ENCODE data around the gene SPAM1.

SPAM1 gene

GRCh38 chr7:123936388-123936787 is 11.3 kb downstream of the SPAM1 start:
- 100% methylated on average over 1 of the region's 2 CpGs; no CpG with 5 or more reads in 1 of the 2 donors for WGBS, 2 donors (ENCODE audit: extremely low coverage in 2 of 2, insufficient read length in 2 of 2, insufficient replicate concordance in 1 of 2)
- Histone ChIP-seq H3K18ac (ENCODE audit: low read length) (no peak overlapping the region), H3K4me1 (ENCODE audit: control insufficient read depth in 2 of 2, insufficient read depth in 1 of 2, low read depth in 1 of 2, low read length in 2 of 2) (no peaks in the 10 kb centered on the region), H3K4me3 (ENCODE audit: low read length in 2 of 2) (no peak overlapping the region), H3K79me1 (ENCODE audit: low read depth, low read length) (no peaks in the 10 kb centered on the region), H3K4me2 (ENCODE audit: insufficient read depth, low read length, poor library complexity, severe bottlenecking) (no peak overlapping the region), H4K8ac (ENCODE audit: low read depth, low read length) (no peak overlapping the region), H3K14ac (ENCODE audit: low read length) (no peak overlapping the region), H3K9me3 (replicated peaks in 1 of 2; ENCODE audit: control insufficient read depth in 2 of 2, insufficient read depth in 1 of 2, low read depth in 1 of 2, low read length in 2 of 2) (no peaks in the 10 kb centered on the region), H3K27me3 (ENCODE audit: control insufficient read depth in 3 of 3, insufficient read depth in 3 of 3, low read depth in 1 of 3, low read length in 3 of 3) (no peaks in the 10 kb centered on the region), H3K27ac (replicated peaks; ENCODE audit: low read length) (no peak overlapping the region), H2AFZ (ENCODE audit: low read length) (no peak overlapping the region), H3K23ac (ENCODE audit: low read depth, low read length, poor library complexity) (no peak overlapping the region), H2BK12ac (ENCODE audit: low read length) (no peak overlapping the region), H3K36me3 (replicated peaks in 1 of 2; ENCODE audit: control insufficient read depth in 2 of 2, insufficient read depth in 2 of 2, low read length in 2 of 2) (no peaks in the 10 kb centered on the region), H2AK5ac (ENCODE audit: low read depth, low read length) (no peak overlapping the region), H3K4ac (ENCODE audit: low read length) (no peak overlapping the region), H2BK5ac (ENCODE audit: low read length) (no peak overlapping the region), H3K9ac (ENCODE audit: low read depth, low read length, poor library complexity) (no peak overlapping the region), H4K91ac (ENCODE audit: low read depth, low read length, poor library complexity) (no peak overlapping the region), H2BK120ac (ENCODE audit: low read depth, low read length) (no peak overlapping the region), H2BK15ac (ENCODE audit: low read length) (no peak overlapping the region)
- DNase-seq (ENCODE audit: low spot score): no peak

- Histone ChIP-seq H4K8ac (ENCODE audit: low read depth, low read length) (no peak overlapping the region), H3K9ac (ENCODE audit: low read depth, low read length, poor library complexity) (no peak overlapping the region), H3K18ac (ENCODE audit: low read length) (no peak overlapping the region), H2BK120ac (ENCODE audit: low read depth, low read length) (no peak overlapping the region), H3K9me3 (replicated peaks in 1 of 2; ENCODE audit: control insufficient read depth in 2 of 2, insufficient read depth in 1 of 2, low read depth in 1 of 2, low read length in 2 of 2) (no peaks in the 10 kb centered on the region), H3K4ac (ENCODE audit: low read length) (no peak overlapping the region), H3K4me3 (ENCODE audit: low read length in 2 of 2) (no peak overlapping the region), H3K36me3 (replicated peaks in 1 of 2; ENCODE audit: control insufficient read depth in 2 of 2, insufficient read depth in 2 of 2, low read length in 2 of 2) (no peaks in the 10 kb centered on the region), H2AK5ac (ENCODE audit: low read depth, low read length) (no peak overlapping the region), H3K4me1 (ENCODE audit: control insufficient read depth in 2 of 2, insufficient read depth in 1 of 2, low read depth in 1 of 2, low read length in 2 of 2) (peaks cover 0 to 9% of the 10 kb centered on the region in 2 donors), H3K27ac (replicated peaks; ENCODE audit: low read length) (no peak overlapping the region), H2BK15ac (ENCODE audit: low read length) (no peak overlapping the region), H2AFZ (ENCODE audit: low read length) (no peak overlapping the region), H2BK12ac (ENCODE audit: low read length) (no peak overlapping the region), H2BK5ac (ENCODE audit: low read length) (no peak overlapping the region), H3K27me3 (ENCODE audit: control insufficient read depth in 3 of 3, insufficient read depth in 3 of 3, low read depth in 1 of 3, low read length in 3 of 3) (no peaks in the 10 kb centered on the region), H3K14ac (ENCODE audit: low read length) (no peak overlapping the region), H3K79me1 (ENCODE audit: low read depth, low read length) (no peaks in the 10 kb centered on the region), H3K4me2 (ENCODE audit: insufficient read depth, low read length, poor library complexity, severe bottlenecking) (no peak overlapping the region), H4K91ac (ENCODE audit: low read depth, low read length, poor library complexity) (no peak overlapping the region), H3K23ac (ENCODE audit: low read depth, low read length, poor library complexity) (no peak overlapping the region)
- DNase-seq (ENCODE audit: low spot score): no peak
- no CpG with 5 or more reads among the region's 3 CpGs for WGBS, 2 donors (ENCODE audit: extremely low coverage in 2 of 2, insufficient read length in 2 of 2, insufficient replicate concordance in 1 of 2)
Observed at GRCh38 chr7:123939784-123940183, 14.7 kb downstream of the SPAM1 start.

- no peak overlapping the region for H2BK15ac ChIP-seq (ENCODE audit: low read length)
- no peak overlapping the region for H3K4me3 ChIP-seq (ENCODE audit: low read length in 2 of 2)
- H3K27me3 ChIP-seq (ENCODE audit: control insufficient read depth in 3 of 3, insufficient read depth in 3 of 3, low read depth in 1 of 3, low read length in 3 of 3): no peaks in the 10 kb centered on the region
- peaks cover 0 to 9% of the 10 kb centered on the region in 2 donors for H3K4me1 ChIP-seq (ENCODE audit: control insufficient read depth in 2 of 2, insufficient read depth in 1 of 2, low read depth in 1 of 2, low read length in 2 of 2)
- H3K36me3 ChIP-seq (replicated peaks in 1 of 2; ENCODE audit: control insufficient read depth in 2 of 2, insufficient read depth in 2 of 2, low read length in 2 of 2): no peaks in the 10 kb centered on the region
- no peak overlapping the region for H3K27ac ChIP-seq (replicated peaks; ENCODE audit: low read length)
- no peaks in the 10 kb centered on the region for H3K79me1 ChIP-seq (ENCODE audit: low read depth, low read length)
- H2AK5ac ChIP-seq (ENCODE audit: low read depth, low read length): no peak overlapping the region
- H4K8ac ChIP-seq (ENCODE audit: low read depth, low read length): no peak overlapping the region
- H3K4ac ChIP-seq (ENCODE audit: low read length): no peak overlapping the region
- H3K14ac ChIP-seq (ENCODE audit: low read length): no peak overlapping the region
- no CpG with 5 or more reads among the region's 3 CpGs for WGBS, 2 donors (ENCODE audit: extremely low coverage in 2 of 2, insufficient read length in 2 of 2, insufficient replicate concordance in 1 of 2)
- H3K9me3 ChIP-seq (replicated peaks in 1 of 2; ENCODE audit: control insufficient read depth in 2 of 2, insufficient read depth in 1 of 2, low read depth in 1 of 2, low read length in 2 of 2): no peaks in the 10 kb centered on the region
- H3K23ac ChIP-seq (ENCODE audit: low read depth, low read length, poor library complexity): no peak overlapping the region
- H2AFZ ChIP-seq (ENCODE audit: low read length): no peak overlapping the region
- DNase-seq (ENCODE audit: low spot score): no peak
- no peak overlapping the region for H3K18ac ChIP-seq (ENCODE audit: low read length)
- no peak overlapping the region for H4K91ac ChIP-seq (ENCODE audit: low read depth, low read length, poor library complexity)
- no peak overlapping the region for H2BK12ac ChIP-seq (ENCODE audit: low read length)
- no peak overlapping the region for H3K9ac ChIP-seq (ENCODE audit: low read depth, low read length, poor library complexity)
- H3K4me2 ChIP-seq (ENCODE audit: insufficient read depth, low read length, poor library complexity, severe bottlenecking): no peak overlapping the region
- no peak overlapping the region for H2BK120ac ChIP-seq (ENCODE audit: low read depth, low read length)
- no peak overlapping the region for H2BK5ac ChIP-seq (ENCODE audit: low read length)
Observed at GRCh38 chr7:123941391-123942180, 16.5 kb downstream of the SPAM1 start.

- Histone ChIP-seq H3K18ac (ENCODE audit: low read length) (no peak overlapping the region), H3K9me3 (replicated peaks in 1 of 2; ENCODE audit: control insufficient read depth in 2 of 2, insufficient read depth in 1 of 2, low read depth in 1 of 2, low read length in 2 of 2) (no peaks in the 10 kb centered on the region), H3K4me1 (ENCODE audit: control insufficient read depth in 2 of 2, insufficient read depth in 1 of 2, low read depth in 1 of 2, low read length in 2 of 2) (peaks cover 0 to 9% of the 10 kb centered on the region in 2 donors), H2BK15ac (ENCODE audit: low read length) (no peak overlapping the region), H3K14ac (ENCODE audit: low read length) (no peak overlapping the region), H3K4me3 (ENCODE audit: low read length in 2 of 2) (no peak overlapping the region), H3K36me3 (replicated peaks in 1 of 2; ENCODE audit: control insufficient read depth in 2 of 2, insufficient read depth in 2 of 2, low read length in 2 of 2) (no peaks in the 10 kb centered on the region), H3K27ac (replicated peaks; ENCODE audit: low read length) (no peak overlapping the region), H3K4ac (ENCODE audit: low read length) (no peak overlapping the region), H3K23ac (ENCODE audit: low read depth, low read length, poor library complexity) (no peak overlapping the region), H3K4me2 (ENCODE audit: insufficient read depth, low read length, poor library complexity, severe bottlenecking) (no peak overlapping the region), H4K8ac (ENCODE audit: low read depth, low read length) (no peak overlapping the region), H3K9ac (ENCODE audit: low read depth, low read length, poor library complexity) (no peak overlapping the region), H4K91ac (ENCODE audit: low read depth, low read length, poor library complexity) (no peak overlapping the region), H2AFZ (ENCODE audit: low read length) (no peak overlapping the region), H2AK5ac (ENCODE audit: low read depth, low read length) (no peak overlapping the region), H2BK12ac (ENCODE audit: low read length) (no peak overlapping the region), H2BK5ac (ENCODE audit: low read length) (no peak overlapping the region), H3K27me3 (ENCODE audit: control insufficient read depth in 3 of 3, insufficient read depth in 3 of 3, low read depth in 1 of 3, low read length in 3 of 3) (no peaks in the 10 kb centered on the region), H2BK120ac (ENCODE audit: low read depth, low read length) (no peak overlapping the region), H3K79me1 (ENCODE audit: low read depth, low read length) (no peaks in the 10 kb centered on the region)
- no peak for DNase-seq (ENCODE audit: low spot score)
- WGBS, 2 donors (ENCODE audit: extremely low coverage in 2 of 2, insufficient read length in 2 of 2, insufficient replicate concordance in 1 of 2): no CpG with 5 or more reads among the region's 1 CpG
Observed at GRCh38 chr7:123944395-123944794, 19.4 kb downstream of the SPAM1 start.
